Fibroblast of mammary gland (primary cell): ENCODE data around the gene MPP2.

Source experiments
- DNase-seq: peaks from one replicate; pipeline ENCODE4 v3.0.0-alpha.2; 2010; ENCODE audit warnings: low read depth
- H3K4me3 ChIP-seq: 2 replicates; pipeline ENCODE4 v1.5.1; 2011; ENCODE audit warnings: low read depth, mild to moderate bottlenecking, low read length, moderate library complexity; ENCODE audit not compliant: control insufficient read depth
- CTCF ChIP-seq: conservative IDR thresholded peaks from 2 replicates; pipeline ENCODE4 v1.5.1; 2011; ENCODE audit warnings: low read depth, low read length, inconsistent platforms; ENCODE audit not compliant: control insufficient read depth, insufficient read depth

The MPP2 gene

DNA sequence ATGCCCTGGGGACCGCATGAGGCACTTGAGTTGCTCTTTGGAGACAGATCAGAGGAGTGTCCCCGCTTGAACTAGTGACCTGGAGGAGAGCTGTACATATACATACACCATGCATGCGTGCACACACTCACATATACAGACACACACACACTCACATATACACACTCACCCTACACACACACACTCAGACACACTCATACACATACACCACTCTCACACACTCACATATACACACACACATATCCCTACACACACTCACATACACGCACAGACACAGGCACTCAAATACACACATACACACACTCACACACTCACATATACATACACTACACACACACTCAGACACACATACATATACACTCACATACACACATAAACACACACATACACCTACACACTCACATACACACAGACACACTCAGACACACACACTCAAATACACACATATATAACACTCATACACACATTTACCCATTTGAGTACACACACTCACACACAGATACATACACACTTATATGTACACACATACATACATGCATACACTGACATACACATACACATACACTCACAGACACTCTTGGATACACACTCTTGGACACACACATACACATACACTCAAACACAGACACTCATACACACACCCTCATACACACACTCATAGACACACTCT is 5.4 kb upstream of the MPP2 start:
- no peak overlapping the region for H3K4me3 ChIP-seq
- no peak for DNase-seq
- no peak for TF ChIP-seq CTCF

DNA sequence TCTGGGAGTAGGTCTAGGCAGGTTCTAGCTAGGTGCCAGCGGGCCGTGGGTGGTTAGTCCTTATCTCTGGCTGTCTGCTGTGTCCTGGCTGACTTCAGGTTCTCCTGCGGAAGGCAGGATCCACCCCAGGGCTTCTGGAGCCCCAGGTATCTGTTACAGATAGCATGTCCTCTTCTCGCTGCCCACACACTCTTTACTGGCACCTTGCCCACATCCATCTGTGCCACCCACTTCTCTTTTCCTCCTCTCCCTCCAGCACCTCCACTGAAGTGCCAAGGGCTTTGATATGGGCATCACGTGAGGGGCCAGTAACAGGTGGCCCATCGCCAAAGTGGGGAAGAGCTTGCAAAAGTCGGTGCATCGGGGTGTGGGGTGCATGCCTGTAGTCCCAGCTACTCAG is 4.6 kb upstream of the MPP2 start:
- TF ChIP-seq CTCF, result no peak
- H3K4me3 ChIP-seq, result no peak overlapping the region
- no peak for DNase-seq

- H3K4me3 ChIP-seq, result no peak overlapping the region
- TF ChIP-seq CTCF, result no peak
- no peak for DNase-seq
Observed at GRCh38 chr17:43909537-43910231, 2.3 kb upstream of the MPP2 start.

DNA sequence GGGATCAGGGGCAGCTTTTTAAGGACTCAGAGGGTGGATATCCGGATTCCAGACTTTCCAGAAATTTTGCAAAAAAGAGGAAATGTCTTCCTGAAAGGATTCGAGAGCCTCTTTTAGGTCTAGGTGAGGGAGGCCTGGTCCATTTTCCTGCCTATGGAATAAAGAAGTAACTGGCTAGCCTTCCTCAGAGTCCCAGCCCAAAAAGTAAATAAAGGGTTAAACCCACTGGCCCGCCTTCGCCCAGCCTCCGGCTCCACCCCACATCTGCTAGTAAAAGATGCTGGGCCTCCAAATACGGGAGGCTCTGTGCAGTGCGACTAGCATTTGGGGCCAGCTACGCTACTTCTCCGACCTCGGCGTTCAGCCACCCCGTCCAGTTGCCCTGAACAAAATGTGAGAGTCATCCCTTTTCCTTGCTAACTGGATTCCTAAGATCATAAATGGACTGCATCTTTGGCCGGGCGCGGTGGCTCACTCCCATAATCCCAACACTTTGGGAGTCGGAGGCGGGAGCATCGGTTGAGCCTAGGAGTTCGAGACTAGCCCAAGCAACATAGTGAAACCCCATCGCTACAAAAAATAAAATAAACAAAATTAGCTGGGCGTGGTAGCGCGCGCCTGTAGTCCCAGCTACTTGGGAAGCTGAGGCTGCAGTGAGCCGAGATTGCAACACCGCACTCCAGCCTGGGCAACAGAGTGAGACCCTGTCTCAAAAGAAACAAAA is 824 bp upstream of the MPP2 start:
- TF ChIP-seq CTCF, result no peak
- peak; percentile 69 for DNase-seq
- no peak overlapping the region for H3K4me3 ChIP-seq

DNA sequence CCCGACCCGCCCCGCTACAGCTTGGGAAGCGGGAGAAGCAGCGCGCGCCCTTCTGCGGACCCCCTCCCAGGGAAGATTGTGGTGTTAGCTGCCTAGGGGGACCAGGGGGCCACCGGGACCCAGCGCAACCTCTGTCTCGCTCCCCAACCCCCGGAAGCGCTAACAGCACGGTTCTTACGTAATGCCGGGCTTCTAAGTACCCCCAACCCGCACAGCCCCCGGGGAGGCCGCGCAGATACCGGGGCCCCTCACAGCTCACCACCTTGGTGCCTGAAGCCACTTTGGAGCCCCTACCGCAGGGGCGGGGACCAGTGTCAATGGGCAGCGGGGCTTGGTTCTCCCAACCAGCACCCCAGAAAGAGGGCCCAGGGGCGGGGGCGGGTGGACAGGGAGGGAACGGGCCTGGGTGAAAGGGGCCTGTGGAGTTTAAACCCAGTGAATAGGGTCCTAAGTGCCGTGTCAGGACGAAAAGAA is 348 bp downstream of the MPP2 start:
- TF ChIP-seq CTCF, result no peak
- no peak for DNase-seq
- H3K4me3 ChIP-seq, result peak overlapping the region; percentile 50

GRCh38 chr17:43905985-43906852 is 1.1 kb downstream of the MPP2 start:
- TF ChIP-seq CTCF, result no peak
- peak overlapping the region; percentile 50 for H3K4me3 ChIP-seq
- peak; percentile 38 for DNase-seq
